ENCODE results near the gene MS4A13. TPM values are rescaled to one million over a fixed set of nuclear protein-coding genes. Genes with fewer than 3 reads are reported as not detected.
"Not testable (repeated sequence)": the region's sequence is repeated elsewhere in the genome, so short reads cannot be mapped to it uniquely, and the experiment has no call there.

MS4A13 gene, protein sequence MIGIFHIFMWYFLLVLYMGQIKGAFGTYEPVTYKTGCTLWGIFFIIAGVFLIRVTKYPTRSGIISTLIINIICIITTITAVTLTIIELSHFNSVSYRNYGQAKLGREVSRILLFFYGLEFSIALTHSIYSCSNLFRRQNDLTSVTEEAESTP
- not detected for total RNA-seq
- long read RNA-seq: 0 reads

DNA sequence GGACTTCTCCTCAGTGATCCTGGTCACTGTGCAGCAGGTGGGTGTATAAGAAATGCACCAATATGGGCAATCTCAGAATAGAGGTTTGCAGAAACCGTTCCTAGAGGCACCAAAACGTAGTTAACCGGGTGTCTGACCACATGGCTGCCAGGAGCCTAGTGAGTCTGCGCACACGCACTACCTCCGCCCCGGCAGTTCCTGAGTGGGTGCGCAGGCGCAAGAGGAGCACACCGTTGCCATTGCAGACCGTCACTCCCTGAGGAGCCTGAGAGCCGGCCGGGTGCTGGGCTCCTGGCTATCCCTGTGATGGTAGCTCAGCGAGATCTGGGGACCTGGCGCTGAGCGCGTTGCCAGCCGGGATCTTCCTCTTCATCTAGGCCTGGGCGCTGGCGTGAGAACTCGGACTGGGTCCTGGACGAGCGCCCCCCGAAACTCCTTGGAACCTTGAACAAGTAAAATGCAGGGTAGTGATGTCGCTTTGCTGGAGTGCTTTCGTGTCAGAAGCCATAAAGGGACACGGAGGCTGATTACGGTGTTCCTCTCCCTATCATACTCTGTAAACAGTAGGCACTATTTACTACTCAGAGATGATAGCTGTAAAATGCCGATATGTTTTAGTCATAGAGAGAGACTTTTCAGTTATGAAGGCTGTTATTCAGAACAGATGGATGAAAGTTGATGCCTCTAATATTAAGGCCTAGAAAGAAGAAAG is at the start of gene MS4A13:
Gene MS4A13 (plus strand): TSS at position 249 of the 712 bp plus-strand sequence. CDS start 2,692 bp downstream, outside the sequence.
- intact Hi-C loops (cut with micrococcal nuclease): no loop called here
- no peak for DNase-seq
- ATAC-seq: no peak

DNA sequence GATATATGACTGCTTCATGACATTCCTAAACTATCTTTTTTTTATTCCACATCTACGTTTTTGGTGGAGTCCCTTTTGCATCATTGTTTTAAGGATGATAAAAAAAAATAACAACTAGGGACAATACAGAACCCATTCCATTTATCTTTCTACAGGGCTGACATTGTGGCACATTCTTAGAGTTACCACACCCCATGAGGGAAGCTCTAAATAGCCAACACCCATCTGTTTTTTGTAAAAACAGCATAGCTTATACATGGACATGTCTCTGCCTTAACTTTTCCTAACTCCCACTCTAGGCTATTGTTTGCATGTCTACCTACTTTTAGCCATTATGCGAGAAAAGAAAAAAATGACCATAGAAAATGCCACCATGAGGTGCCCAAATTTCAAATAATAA is 46.4 kb upstream of the MS4A13 start:
- ATAC-seq: no peak
- intact Hi-C loops (cut with micrococcal nuclease): no loop called here
- DNase-seq: no peak

DNA sequence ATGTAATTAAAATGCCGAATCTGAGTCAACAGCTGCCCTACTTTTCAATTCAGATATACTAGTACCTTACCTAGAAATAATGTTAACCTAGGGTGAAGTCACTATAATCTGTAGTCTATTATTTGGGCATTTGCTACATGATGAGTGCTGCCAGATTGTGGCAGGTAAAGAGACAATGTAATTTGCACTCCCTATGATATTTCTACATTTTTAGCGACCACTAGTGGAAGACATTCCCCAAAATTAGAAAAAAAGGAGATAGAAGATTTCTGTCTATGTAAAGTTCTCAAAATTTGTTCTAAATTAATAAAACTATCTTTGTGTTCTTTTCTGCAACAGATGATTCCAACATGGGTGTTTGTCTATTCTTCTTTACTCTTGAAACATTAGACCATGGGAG is 45.5 kb upstream of the MS4A13 start:
- ATAC-seq: no peak
- no peak for DNase-seq
- intact Hi-C loops (cut with micrococcal nuclease): no loop called here

DNA sequence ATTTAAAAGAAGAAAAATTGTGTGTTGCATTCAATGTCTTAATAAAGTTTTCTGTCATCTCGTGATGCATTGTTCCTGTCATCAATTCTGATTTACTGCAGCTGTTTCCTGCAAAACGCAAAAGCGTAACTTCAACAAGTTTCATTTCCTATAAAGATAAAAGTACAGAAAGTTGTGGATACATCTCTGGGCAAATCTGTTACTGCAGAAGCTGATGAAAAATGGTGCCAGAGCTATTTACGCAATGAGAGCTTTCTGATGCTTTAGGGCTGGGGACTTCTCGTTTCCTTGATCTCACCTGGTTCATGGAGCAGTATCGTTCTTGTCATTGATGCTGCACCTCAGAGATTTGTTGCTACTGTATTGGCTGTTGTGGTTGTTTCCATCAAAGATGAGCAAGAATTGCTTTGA is 38.2 kb upstream of the MS4A13 start:
- ATAC-seq: peak; percentile 40
- intact Hi-C loops (cut with micrococcal nuclease): no loop called here
- DNase-seq: no peak

DNA sequence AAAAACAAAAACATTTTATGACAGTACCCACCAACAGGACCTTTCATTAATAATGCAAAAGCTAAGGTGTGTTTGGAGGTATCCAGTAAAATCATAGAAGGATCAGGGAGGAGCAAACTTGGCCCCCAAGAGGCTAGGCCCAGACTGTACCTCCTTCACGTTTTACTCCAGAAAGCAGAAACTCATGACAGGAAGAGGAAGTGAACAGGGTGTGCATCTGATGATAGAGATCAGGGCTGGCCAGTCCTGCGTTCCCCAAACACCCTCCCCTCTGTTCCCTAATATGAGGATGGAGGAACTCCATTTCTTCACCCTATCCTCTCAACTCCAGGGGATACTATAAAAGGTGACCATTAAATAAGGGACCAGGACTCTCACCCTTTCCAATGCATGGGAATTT is 32.8 kb upstream of the MS4A13 start:
- peak; percentile 53 for ATAC-seq
- intact Hi-C loops (cut with micrococcal nuclease): no loop called here
- peak; percentile 25 for DNase-seq

DNA sequence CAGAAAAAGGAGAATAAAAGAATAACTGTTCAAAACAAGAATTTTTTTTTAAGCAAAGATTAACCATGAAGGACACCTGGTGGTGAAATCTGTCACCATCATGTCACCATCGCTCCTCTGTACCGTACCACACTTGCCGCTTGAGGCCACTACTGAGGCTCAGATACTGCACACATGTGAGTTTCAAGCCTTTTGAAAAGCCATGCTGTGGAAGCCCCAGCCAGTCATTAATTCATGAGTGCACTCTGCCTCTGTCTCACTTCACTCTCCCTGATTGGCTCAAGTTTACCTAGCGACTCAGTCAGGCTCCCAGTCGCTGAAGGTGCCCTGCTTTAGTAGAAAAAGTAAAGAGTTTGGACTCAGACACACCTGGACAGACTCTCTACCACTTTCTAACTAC is 29.2 kb upstream of the MS4A13 start:
- DNase-seq: no peak
- intact Hi-C loops (cut with micrococcal nuclease): no loop called here
- peak; percentile 20 for ATAC-seq

DNA sequence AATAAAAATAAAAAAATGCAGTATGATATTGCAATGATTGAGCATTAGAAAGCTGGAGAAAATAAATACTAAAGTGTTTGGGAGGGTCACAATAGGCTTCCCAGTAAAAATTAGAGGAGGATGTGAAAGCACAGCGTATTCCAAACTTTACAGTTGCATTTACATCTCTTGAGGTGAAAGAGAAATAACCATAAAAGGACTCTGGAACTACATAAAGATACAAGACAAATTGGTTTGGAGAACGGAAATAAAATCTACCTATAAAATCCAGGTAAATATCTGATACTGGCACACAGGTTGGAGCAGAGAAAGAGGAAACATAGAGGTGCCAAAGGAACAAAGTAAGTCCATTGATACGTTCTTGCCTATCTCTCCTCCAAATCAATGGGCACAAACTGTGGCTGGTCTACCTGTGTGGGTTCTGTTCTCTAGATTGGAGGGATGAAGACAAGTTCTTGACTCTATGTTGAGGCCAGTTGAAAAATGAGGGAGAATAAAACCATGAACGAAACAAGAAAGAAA is 22.6 kb upstream of the MS4A13 start, which contains the start of gene MS4A12:
Gene MS4A12 (plus strand): TSS at position 291 of the 522 bp plus-strand sequence. CDS start 4,541 bp downstream, outside the sequence.
- intact Hi-C loops (cut with micrococcal nuclease): loop anchor here (10.0 kb wide), 1 partner anchor 1052 kb away; no protein-coding TSS in a partner anchor
- DNase-seq (no peak), ATAC-seq (no peak)

DNA sequence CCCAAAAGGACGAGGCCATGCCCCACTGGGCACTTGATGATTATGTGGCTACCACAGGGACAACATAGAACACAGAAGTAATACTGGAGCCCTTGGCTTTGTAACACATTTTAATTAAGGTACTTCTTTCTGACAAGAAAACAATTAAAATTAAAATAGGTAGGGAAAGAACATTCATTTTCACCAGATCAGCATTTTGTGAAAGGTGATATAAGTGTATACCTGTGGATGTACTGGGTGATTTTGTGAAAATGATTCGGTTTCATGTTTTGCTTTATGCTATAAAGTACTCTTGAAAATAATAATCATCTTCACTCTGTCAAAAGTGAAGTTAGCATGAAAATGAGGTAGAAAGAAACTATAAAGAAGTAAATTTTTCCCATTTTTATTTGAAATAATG is 21.7 kb upstream of the MS4A13 start:
- no peak for ATAC-seq
- intact Hi-C loops (cut with micrococcal nuclease): loop anchor here (10.0 kb wide), 1 partner anchor 1051 kb away; no protein-coding TSS in a partner anchor

DNA sequence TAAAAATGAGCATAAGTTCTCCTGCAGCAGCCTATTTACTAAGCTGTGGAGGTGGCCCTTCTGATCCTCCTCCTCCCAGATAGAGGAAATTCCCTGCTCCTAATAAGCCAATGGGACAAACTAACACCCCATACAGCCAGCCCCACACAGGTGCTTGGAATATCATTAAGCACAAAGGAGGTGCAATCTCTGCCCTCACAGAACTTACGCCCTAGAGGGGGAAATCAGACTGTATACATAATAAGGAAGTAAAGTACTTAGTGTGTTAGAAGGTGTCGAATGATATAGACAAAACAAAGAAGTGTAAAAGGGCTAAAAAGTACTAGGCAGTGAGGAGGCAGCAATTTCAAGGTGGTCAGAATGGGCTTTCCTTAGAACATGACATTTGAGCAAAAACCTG is 16.8 kb upstream of the MS4A13 start:
- no peak for ATAC-seq
- intact Hi-C loops (cut with micrococcal nuclease): loop anchor here (10.0 kb wide), 1 partner anchor 1046 kb away; no protein-coding TSS in a partner anchor
- DNase-seq: no peak

More for the DNA sequence above, 21.7 kb upstream of the MS4A13 start:
- no peak for DNase-seq

DNA sequence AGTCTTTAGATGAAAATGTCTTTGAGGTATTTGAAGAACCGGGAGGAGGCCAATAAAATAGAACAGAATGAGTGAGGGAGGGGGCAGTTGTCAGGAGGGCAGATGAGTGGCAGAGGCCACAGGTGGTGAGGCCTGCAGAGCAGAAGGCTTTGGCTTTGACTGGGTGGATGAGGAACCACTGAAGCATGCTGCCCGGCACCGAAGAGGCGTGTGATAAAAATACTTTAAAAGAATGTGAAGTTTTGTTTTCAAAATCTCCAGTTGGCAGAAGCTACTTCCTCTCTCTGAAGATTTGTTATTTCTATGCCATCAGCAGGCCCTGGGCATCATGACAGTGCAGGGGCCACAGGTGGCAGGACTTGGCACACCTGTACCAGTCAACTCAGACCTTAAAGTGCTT is 16.3 kb upstream of the MS4A13 start:
- DNase-seq (no peak), ATAC-seq (peak; percentile 37)
- intact Hi-C loops (cut with micrococcal nuclease): loop anchor here (10.0 kb wide), 1 partner anchor 1046 kb away; no protein-coding TSS in a partner anchor

DNA sequence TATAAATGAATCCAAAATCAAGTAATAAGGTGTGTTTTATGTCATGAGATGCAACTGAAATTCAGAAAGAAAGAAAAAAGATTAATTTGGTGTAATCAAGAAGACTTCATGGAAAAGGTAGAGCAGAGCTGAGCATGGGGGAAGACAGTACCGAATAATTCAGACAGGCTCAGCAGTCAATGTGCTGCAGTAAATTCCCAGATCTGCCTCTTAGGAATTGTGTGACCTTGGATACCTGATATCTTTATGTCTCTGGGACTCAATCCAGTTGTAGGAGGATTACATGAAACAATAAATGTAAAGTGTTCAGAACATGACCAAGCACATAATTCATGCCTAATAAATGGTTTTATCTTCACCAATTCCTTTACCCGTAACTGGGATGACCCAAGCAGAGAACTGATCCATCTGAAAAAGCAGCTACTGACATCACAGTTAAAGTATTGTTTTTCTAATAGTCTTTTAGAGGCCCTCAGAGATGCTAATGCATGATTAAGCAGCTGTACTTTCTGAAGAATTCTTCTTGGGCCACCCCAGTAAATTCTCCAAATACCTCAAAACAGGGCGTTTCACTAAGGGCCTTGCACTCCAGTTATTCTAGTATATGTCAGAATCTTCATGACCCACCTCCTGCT is 14.8 kb upstream of the MS4A13 start:
- ATAC-seq: no peak
- DNase-seq: no peak
- intact Hi-C loops (cut with micrococcal nuclease): no loop called here

DNA sequence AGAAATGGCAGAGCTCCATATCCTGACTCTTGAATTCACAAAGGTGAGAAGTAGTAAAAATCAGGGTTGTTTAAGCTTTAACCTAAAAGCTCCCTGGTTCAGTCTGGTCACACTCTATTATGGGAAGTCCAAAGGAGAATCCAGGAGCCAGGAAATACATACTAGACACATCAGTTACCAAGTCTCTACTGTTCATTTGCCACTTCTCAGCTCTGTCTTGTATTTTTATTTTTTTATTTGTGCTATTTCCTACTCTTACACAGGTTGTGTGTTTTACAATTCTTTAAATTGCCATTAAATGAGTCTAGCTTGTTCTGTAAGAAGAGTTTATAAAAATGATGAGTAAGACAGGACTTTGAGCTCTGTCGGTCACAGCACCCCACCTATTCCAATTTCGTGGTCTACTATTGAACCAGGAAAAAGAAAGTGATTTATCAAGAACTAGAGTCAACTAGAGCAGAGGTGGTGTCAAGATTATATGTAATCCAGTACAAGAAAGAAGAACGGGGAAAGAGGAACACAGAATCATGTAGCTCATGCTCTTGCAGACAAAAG is 12.9 kb upstream of the MS4A13 start:
- no peak for DNase-seq
- intact Hi-C loops (cut with micrococcal nuclease): no loop called here
- ATAC-seq: no peak

DNA sequence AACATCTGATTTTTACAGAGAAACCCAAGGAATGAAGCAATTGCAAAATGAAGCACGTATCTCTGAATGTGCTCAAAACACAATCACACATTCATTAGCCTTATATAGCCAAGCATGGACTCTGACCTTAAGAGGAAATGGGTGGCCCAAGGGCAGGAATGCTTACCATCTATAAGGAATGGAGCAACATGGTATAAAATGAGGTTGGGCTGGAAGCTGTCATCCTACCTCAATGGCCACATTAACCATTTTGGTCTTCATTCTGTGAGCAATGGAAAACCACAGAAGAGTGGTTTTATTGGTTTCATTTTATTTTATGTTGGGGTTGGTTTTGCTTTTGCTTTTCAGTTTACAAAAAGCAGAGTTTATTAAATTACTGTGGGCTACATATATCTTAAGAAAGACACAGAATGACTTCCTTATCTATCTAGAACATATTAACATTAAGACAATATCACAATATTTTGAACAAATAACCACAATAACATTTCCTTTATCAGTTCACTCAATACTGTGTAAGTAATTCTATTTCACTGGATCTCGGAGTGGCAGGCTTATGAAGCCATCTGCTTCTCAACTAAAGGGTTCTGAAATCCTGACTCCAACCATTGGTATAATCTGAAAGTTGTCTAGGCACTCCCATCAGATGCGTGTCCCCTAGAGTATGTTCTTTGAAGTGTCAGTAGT is 10.8 kb upstream of the MS4A13 start:
- ATAC-seq: no peak
- intact Hi-C loops (cut with micrococcal nuclease): no loop called here
- no peak for DNase-seq

DNA sequence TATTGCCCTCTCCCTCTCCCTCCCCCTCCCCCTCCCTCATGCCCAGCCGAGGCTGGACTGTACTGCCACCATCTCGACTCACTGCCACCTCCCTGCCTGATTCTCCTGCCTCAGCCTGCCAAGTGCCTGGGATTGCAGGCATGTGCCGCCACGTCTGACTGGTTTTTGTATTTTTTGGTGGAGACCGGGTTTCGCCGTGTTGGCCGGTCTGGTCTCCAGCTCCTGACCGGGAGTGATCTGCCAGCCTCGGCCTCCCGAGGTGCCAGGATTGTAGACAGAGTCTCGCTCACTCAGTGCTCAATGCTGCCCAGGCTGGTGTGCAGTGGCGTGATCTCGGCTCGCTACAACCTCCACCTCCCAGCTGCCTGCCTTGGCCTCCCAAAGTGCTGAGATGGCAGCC is 5.6 kb upstream of the MS4A13 start:
- ATAC-seq; DNase-seq; intact Hi-C loops (cut with micrococcal nuclease): not testable (repeated sequence)

DNA sequence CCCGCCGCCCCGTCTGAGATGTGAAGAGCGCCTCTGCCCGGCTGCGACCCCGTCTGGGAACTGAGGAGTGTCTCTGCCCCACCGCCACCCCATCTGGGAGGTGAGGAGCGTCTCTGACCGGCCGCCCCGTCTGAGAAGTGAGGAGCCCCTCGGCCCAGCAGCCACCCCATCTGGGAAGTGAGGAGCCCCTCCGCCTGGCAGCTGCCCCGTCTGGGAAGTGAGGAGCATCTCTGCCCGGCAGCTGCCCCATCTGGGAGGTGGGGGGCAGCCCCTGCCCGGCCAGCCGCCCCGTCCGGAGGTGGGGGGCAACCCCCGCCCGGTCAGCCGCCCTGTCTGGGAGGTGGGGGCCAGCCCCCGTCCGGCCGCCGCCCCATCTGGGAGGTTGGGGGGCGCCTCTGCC is 5.0 kb upstream of the MS4A13 start:
- ATAC-seq: not testable (repeated sequence)

DNA sequence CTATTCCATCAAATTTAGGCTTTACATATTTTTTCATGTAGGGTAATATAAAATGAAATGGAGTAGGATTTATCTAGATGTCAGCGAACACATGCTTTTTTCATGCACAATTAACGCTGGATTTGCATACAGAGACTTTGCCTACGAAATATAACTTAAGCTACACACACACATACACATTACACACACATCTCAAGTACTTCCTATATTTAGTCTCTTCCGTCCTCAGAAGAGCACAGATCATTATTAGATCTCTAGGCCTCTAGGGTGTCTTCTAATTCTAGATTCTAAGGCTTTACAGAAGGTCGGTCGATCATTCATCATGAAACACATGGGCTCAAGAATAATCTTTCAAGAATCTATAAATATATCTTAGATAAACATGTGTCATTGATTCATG is 3.8 kb upstream of the MS4A13 start:
- no peak for ATAC-seq
- DNase-seq: no peak
- intact Hi-C loops (cut with micrococcal nuclease): no loop called here

More for the DNA sequence above, 5.0 kb upstream of the MS4A13 start:
- DNase-seq; intact Hi-C loops (cut with micrococcal nuclease): not testable (repeated sequence)

DNA sequence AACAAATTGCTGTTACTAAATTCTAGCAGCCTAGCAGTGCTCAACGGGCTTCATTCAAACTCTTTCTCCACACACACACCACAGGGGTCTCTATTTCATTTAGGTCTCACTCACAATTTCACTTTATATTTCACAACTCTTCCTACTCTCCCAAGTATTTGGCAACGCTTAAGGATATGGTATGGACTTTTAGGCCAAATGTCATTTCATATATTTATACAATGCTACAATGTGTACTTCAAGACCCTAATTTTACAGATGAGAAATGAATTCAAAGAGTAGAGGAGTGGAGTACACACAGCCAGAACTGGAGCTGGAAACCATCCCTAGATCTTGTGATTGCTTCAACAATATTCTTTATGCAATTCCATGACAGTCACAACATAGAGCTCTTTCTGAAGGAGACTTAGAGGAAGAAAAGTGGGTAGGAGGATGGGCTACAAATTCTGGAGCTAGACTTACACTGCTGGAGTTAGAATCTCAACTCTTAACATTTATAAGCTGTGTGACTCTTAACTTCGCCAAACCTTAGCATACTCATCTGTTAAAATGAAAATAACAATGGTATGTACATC is 2.5 kb upstream of the MS4A13 start:
- ATAC-seq: no peak
- no peak for DNase-seq
- intact Hi-C loops (cut with micrococcal nuclease): no loop called here
